Nephron (organoid): ENCODE measurements around the gene KLHL20.
A peak's percentile ranks its signal among the peaks of the same experiment; 100 is the strongest.
"Not testable (repeated sequence)": the region's sequence is repeated elsewhere in the genome, so short reads cannot be mapped to it uniquely, and the experiment has no call there.

Experiments
- H3K27ac Mint-ChIP-seq, 3 experiments: 2 replicates each; pipeline ENCODE4 v1.8.0; 2020; ENCODE audit warnings: mixed read lengths in 3 of 3, mild to moderate bottlenecking in 2 of 3, moderate library complexity in 1 of 3
- H3K27me3 Mint-ChIP-seq: 2 replicates; pipeline ENCODE4 v1.8.0; 2021; ENCODE audit warnings: low read depth, mild to moderate bottlenecking, moderate library complexity, mixed read lengths
- H3K36me3 Mint-ChIP-seq: 2 replicates; pipeline ENCODE4 v1.8.0; 2020; ENCODE audit warnings: low read depth, mixed read lengths
- H3K4me1 Mint-ChIP-seq: 2 replicates; pipeline ENCODE4 v1.8.0; 2020; ENCODE audit warnings: mixed read lengths
- H3K4me3 Mint-ChIP-seq, 3 experiments: 2 replicates each; pipeline ENCODE4 v1.8.0; 2020; ENCODE audit warnings: mild to moderate bottlenecking in 3 of 3, mixed read lengths in 3 of 3, moderate library complexity in 2 of 3
- H3K9me3 Mint-ChIP-seq: 2 replicates; pipeline ENCODE4 v1.8.0; 2020; ENCODE audit warnings: mixed read lengths
- TF ChIP-seq, protein P1 (sequence below), 3 experiments: fragments of 200-600 bp; sonication (generic); IDR thresholded peaks; one replicate each; pipeline ENCODE4 v1.5.0; 2021; ENCODE audit warnings: antibody characterized with exemption in 3 of 3; ENCODE audit not compliant: unreplicated experiment in 3 of 3

KLHL20 gene, protein sequence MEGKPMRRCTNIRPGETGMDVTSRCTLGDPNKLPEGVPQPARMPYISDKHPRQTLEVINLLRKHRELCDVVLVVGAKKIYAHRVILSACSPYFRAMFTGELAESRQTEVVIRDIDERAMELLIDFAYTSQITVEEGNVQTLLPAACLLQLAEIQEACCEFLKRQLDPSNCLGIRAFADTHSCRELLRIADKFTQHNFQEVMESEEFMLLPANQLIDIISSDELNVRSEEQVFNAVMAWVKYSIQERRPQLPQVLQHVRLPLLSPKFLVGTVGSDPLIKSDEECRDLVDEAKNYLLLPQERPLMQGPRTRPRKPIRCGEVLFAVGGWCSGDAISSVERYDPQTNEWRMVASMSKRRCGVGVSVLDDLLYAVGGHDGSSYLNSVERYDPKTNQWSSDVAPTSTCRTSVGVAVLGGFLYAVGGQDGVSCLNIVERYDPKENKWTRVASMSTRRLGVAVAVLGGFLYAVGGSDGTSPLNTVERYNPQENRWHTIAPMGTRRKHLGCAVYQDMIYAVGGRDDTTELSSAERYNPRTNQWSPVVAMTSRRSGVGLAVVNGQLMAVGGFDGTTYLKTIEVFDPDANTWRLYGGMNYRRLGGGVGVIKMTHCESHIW

DNA sequence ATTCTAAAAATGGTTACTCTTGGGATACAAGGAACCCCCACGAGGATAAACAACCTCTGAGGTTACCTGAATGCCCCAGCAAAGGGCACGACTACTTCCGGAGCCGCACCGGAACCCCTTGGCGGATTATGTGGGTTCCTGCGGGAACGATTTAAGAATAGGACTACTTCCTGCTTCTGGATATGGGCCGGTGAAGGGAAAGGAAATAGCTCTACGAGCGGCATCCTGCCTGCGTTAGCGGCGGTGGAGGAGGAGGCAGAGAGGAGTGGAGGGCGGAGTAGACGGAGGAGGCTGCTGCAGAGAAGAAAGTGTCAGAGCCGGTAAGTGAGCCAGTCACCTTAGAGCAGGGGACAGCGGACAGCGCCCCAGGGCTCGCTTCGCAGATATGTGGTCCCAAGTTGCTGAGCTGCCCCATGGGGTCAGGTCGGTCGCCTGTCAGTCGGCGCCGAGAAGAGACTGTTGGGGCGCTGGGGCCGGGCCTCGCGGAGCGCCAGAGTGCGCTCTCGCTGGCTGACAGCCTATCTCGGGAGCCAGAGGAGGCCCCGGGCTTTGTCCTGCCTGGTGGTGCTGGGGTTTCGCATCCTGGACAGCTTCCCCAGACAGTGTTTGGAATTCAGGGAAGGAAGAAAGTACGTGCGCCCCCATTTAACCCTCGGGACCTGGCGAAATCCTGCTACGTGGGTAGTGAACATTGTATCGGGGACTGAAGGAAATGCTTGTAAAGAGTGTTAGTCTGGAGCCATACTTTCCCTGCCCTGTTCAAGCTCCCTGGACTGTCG, at the start of gene KLHL20:
TSS of gene KLHL20 (plus strand) at position 223 of the 779 bp plus-strand sequence. CDS start 1,063 bp downstream, outside the sequence.
- Mint-ChIP-seq H3K4me3 (peak within 1 kb of the TSS; percentile 93 to 98 (median 95)), H3K27ac (peak within 1 kb of the TSS; percentile 95 to 97 (median 97)), H3K27me3 (peaks cover 15% of the 10 kb centered on the region), H3K4me1 (peaks cover 29% of the 10 kb centered on the region), H3K36me3 (peaks cover 16% of the 10 kb centered on the region), H3K9me3 (no peaks in the 10 kb centered on the region)
- TF ChIP-seq, protein P1, sequence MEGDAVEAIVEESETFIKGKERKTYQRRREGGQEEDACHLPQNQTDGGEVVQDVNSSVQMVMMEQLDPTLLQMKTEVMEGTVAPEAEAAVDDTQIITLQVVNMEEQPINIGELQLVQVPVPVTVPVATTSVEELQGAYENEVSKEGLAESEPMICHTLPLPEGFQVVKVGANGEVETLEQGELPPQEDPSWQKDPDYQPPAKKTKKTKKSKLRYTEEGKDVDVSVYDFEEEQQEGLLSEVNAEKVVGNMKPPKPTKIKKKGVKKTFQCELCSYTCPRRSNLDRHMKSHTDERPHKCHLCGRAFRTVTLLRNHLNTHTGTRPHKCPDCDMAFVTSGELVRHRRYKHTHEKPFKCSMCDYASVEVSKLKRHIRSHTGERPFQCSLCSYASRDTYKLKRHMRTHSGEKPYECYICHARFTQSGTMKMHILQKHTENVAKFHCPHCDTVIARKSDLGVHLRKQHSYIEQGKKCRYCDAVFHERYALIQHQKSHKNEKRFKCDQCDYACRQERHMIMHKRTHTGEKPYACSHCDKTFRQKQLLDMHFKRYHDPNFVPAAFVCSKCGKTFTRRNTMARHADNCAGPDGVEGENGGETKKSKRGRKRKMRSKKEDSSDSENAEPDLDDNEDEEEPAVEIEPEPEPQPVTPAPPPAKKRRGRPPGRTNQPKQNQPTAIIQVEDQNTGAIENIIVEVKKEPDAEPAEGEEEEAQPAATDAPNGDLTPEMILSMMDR (IDR thresholded peaks at IDR 0.05; ENCODE audit: unreplicated experiment in 3 of 3): no peak

DNA sequence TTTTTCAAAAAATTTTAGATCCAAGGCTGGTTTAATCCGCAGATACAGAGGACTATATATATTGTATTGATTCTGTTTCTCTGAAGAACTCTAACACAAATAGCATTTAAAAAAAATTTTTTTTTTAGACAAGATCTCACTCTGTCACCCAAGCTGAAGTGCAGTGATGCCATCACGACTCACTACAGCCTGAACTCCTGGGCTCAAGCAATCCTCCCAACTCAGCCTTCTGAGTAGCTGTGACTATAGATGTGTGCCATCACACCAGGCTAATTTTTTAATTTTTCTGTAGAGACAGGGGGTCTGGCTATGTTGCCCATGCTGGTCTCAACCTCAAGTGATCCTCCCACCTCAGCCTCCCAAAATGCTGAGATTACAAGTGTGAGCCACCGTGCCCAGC, 48.1 kb upstream of the KLHL20 start:
- no peaks in the 10 kb centered on the region for H3K9me3 Mint-ChIP-seq
- TF ChIP-seq, protein P1 (IDR thresholded peaks at IDR 0.05; ENCODE audit: unreplicated experiment in 3 of 3): no peak
- H3K27ac Mint-ChIP-seq: no peak overlapping the region
- H3K27me3 Mint-ChIP-seq: no peaks in the 10 kb centered on the region
- H3K4me3 Mint-ChIP-seq: no peak overlapping the region
- no peaks in the 10 kb centered on the region for H3K36me3 Mint-ChIP-seq
- H3K4me1 Mint-ChIP-seq: no peaks in the 10 kb centered on the region

DNA sequence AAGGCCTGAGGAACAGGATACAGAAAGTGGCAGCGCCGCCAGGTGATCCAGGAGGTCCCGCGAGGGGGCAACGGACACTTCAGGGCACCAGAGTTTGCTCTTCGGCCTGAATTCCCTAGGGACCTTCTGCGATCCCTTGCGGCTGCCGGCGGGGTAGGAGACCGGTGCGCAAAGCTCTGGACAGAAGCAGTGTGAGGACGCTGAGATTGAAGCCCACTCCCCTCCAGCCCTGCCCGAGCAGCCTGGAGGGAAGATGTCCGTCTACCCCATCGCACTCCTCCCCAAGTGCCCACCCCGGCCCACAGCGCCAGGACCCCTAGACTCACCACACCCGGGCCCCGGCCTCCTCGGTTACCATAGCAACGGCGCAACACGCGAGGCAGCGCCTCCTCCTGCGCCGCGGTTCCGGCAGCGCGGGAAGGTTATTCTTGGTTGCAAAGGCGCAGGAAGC, 45.3 kb upstream of the KLHL20 start, which contains the start of gene ANKRD45:
TSS of gene ANKRD45 (minus strand) at position 361 of the 451 bp plus-strand sequence. CDS start 10,433 bp downstream, outside the sequence.
- peaks cover 10% of the 10 kb centered on the region for H3K36me3 Mint-ChIP-seq
- H3K9me3 Mint-ChIP-seq: no peaks in the 10 kb centered on the region
- no peaks in the 10 kb centered on the region for H3K4me1 Mint-ChIP-seq
- peak within 1 kb of the TSS; percentile 72 to 84 (median 82) for H3K4me3 Mint-ChIP-seq
- peak within 1 kb of the TSS in 1 of 3 experiments; percentile 29 for H3K27ac Mint-ChIP-seq
- TF ChIP-seq, protein P1 (IDR thresholded peaks at IDR 0.05; ENCODE audit: unreplicated experiment in 3 of 3): no peak
- peaks cover 6% of the 10 kb centered on the region for H3K27me3 Mint-ChIP-seq

DNA sequence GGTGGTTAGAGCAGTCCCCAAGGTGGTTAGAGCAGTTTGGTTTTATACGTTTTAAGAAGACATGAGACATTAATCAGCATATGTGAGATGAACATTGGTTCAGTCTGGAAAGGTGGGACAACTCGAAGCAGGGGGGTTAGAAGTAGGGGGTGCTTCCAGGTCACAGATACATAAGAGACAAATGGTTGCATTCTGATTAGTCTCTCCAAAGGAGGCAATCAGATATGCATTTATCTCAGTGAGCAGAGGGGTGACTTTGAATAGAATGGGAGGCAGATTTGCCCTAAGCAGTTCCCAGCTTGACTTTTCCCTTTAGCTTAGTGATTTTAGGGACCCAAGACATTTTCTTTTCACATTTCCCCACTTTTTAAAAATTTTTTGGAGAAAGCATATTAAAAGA, 40.3 kb upstream of the KLHL20 start:
- not testable (repeated sequence) for H3K27me3 Mint-ChIP-seq, H3K27ac Mint-ChIP-seq, H3K4me1 Mint-ChIP-seq, H3K4me3 Mint-ChIP-seq
- H3K9me3 Mint-ChIP-seq: peaks cover 18% of the 10 kb centered on the region
- H3K36me3 Mint-ChIP-seq: peaks cover 33% of the 10 kb centered on the region

DNA sequence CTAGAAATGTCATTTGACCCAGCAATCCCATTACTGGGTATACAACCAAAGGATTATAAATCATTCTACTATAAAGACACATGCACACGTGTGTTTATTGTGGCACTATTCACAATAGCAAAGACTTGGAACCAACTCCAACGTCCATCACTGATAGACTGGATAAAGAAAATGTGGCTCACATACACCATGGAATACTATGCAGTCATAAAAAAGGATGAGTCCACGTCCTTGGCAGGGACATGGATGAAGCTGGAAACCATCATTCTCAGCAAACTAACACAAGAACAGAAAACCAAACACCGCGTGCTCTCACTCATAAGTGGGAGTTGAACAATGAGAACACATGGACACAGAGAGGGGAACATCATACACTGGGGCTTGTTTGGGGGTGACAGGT, 34.6 kb upstream of the KLHL20 start:
- H3K27ac Mint-ChIP-seq, H3K27me3 Mint-ChIP-seq, H3K4me3 Mint-ChIP-seq, H3K4me1 Mint-ChIP-seq: not testable (repeated sequence)
- H3K9me3 Mint-ChIP-seq: peaks cover 18% of the 10 kb centered on the region
- peaks cover 21% of the 10 kb centered on the region for H3K36me3 Mint-ChIP-seq

DNA sequence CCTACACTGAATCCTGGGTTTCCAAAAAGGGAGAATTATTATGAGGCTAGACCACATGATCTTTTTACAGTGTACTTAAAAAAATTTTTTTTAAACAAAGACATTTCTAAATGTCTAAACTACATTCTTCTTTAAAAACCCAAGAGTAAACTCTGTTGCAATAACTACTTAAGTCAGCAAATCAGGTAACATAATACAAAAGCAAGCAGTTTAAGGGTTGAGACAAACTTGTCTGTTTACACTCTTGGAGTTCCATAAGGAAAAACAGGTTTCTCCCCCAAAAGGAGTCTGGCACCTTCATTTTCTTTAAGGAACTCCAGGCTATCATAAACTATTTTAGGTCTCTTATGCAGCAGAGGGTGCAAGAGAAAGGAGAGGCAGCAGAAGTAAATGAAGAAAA, 32.6 kb upstream of the KLHL20 start:
- no peaks in the 10 kb centered on the region for H3K4me1 Mint-ChIP-seq
- no peak overlapping the region for H3K4me3 Mint-ChIP-seq
- TF ChIP-seq, protein P1 (IDR thresholded peaks at IDR 0.05; ENCODE audit: unreplicated experiment in 3 of 3): no peak
- no peak overlapping the region for H3K27ac Mint-ChIP-seq
- H3K36me3 Mint-ChIP-seq: peaks cover 18% of the 10 kb centered on the region
- H3K27me3 Mint-ChIP-seq: no peaks in the 10 kb centered on the region
- H3K9me3 Mint-ChIP-seq: peaks cover 18% of the 10 kb centered on the region

DNA sequence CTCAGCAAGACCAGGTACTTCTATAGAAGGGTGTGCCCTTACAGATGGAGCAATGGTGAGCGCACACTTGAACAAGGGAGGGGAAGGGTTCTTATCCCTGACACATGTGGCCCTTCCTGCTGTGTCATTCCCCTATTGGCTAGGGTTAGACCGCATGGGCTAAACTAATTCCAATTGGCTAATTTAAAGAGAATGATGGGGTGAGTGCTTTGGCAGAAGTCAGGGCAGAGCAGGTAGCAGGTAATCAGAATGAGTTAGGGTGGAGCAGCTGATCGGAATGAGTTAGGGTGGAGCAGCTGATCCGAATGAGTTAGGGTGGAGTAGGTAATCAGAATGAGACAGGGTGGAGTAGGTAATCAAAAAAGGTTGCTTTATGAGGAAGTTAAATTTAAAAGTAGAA, 30.9 kb upstream of the KLHL20 start:
- H3K27me3 Mint-ChIP-seq, H3K9me3 Mint-ChIP-seq, H3K4me1 Mint-ChIP-seq, H3K4me3 Mint-ChIP-seq, H3K36me3 Mint-ChIP-seq, H3K27ac Mint-ChIP-seq: not testable (repeated sequence)

DNA sequence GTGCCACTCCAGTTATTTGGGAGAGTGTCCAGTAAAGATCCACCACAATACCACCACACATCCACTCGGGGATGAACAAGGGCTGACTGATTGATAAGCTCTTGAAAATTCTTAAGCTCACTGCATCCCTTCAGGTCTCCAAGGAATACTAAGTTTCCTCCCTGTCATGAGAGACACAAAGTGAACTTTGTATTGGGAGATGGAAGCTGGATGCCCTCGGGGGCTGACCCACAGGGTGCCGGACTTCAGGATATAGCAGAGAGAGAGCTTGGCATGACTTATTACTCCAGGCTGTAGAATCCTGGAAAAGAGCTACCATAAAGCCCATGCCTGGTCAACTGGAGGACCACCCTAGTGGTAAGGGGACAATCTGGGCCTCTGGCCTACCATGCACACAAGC, 29.7 kb upstream of the KLHL20 start:
- H3K27ac Mint-ChIP-seq, H3K9me3 Mint-ChIP-seq, H3K36me3 Mint-ChIP-seq, H3K4me1 Mint-ChIP-seq, H3K27me3 Mint-ChIP-seq, H3K4me3 Mint-ChIP-seq: not testable (repeated sequence)
